Measurements from ENCODE around the gene NFXL1. TPM values are rescaled to one million over a fixed set of nuclear protein-coding genes. Genes with fewer than 3 reads are reported as not detected.

Gene NFXL1
- total RNA-seq, 2 donors from 2014 or later: 9.8 to 11.7 TPM

GRCh38 chr4:47862297-47862696, 52.1 kb downstream of the NFXL1 start:
- DNase-seq: no peak
- no peaks in the 10 kb centered on the region for H3K9me3 ChIP-seq
- no peaks in the 10 kb centered on the region for H3K36me3 ChIP-seq
- no peak for TF ChIP-seq CTCF (IDR thresholded peaks at IDR 0.05)
- no peak overlapping the region for H3K27ac ChIP-seq
- H3K4me3 ChIP-seq: no peak overlapping the region
- intact Hi-C loops (cut with DNase I): no loop called here
- no peak overlapping the region for H3K9ac ChIP-seq (ENCODE audit: low read depth in 2 of 2, low read length in 2 of 2)
- no peaks in the 10 kb centered on the region for H3K4me1 ChIP-seq
- no peaks in the 10 kb centered on the region for H3K27me3 ChIP-seq

- no peak overlapping the region for H3K27ac ChIP-seq
- DNase-seq: no peak
- no peak overlapping the region for H3K9ac ChIP-seq (ENCODE audit: low read depth in 2 of 2, low read length in 2 of 2)
- no peak overlapping the region for H3K4me3 ChIP-seq
- no peaks in the 10 kb centered on the region for H3K27me3 ChIP-seq
- no peak for TF ChIP-seq CTCF (IDR thresholded peaks at IDR 0.05)
- H3K4me1 ChIP-seq: no peaks in the 10 kb centered on the region
- intact Hi-C loops (cut with DNase I): no loop called here
- H3K9me3 ChIP-seq: no peaks in the 10 kb centered on the region
- H3K36me3 ChIP-seq: no peaks in the 10 kb centered on the region
These were observed 54.1 kb downstream of the NFXL1 start for GRCh38 chr4:47860305-47860704.

GRCh38 chr4:47858006-47858405, 56.4 kb downstream of the NFXL1 start:
- intact Hi-C loops (cut with DNase I): no loop called here
- Histone ChIP-seq H3K4me1 (no peaks in the 10 kb centered on the region), H3K36me3 (no peaks in the 10 kb centered on the region), H3K27ac (no peak overlapping the region), H3K27me3 (no peaks in the 10 kb centered on the region), H3K9me3 (no peaks in the 10 kb centered on the region), H3K9ac (ENCODE audit: low read depth in 2 of 2, low read length in 2 of 2) (no peak overlapping the region), H3K4me3 (no peak overlapping the region)
- TF ChIP-seq CTCF (IDR thresholded peaks at IDR 0.05): no peak
- DNase-seq: no peak

GRCh38 chr4:47856713-47857112, 57.7 kb downstream of the NFXL1 start:
- no peak for TF ChIP-seq CTCF (IDR thresholded peaks at IDR 0.05)
- Histone ChIP-seq H3K9me3 (no peaks in the 10 kb centered on the region), H3K4me1 (no peaks in the 10 kb centered on the region), H3K36me3 (no peaks in the 10 kb centered on the region), H3K9ac (ENCODE audit: low read depth in 2 of 2, low read length in 2 of 2) (no peak overlapping the region), H3K4me3 (no peak overlapping the region), H3K27me3 (no peaks in the 10 kb centered on the region), H3K27ac (no peak overlapping the region)
- DNase-seq: no peak
- intact Hi-C loops (cut with DNase I): no loop called here

GRCh38 chr4:47855350-47855749, 59.0 kb downstream of the NFXL1 start:
- DNase-seq: no peak

More at GRCh38 chr4:47855350-47855749, 59.0 kb downstream of the NFXL1 start:
- H3K9ac ChIP-seq (ENCODE audit: low read depth in 2 of 2, low read length in 2 of 2): no peak overlapping the region
- no peak for TF ChIP-seq CTCF (IDR thresholded peaks at IDR 0.05)
- intact Hi-C loops (cut with DNase I): no loop called here
- no peaks in the 10 kb centered on the region for H3K4me1 ChIP-seq
- no peaks in the 10 kb centered on the region for H3K27me3 ChIP-seq
- H3K4me3 ChIP-seq: no peak overlapping the region
- H3K27ac ChIP-seq: no peak overlapping the region
- no peaks in the 10 kb centered on the region for H3K9me3 ChIP-seq
- no peaks in the 10 kb centered on the region for H3K36me3 ChIP-seq

Data from colonic mucosa (tissue), 4 donors.